Measurements from ENCODE around the gene OR2L13. TPM values are rescaled to one million over a fixed set of nuclear protein-coding genes. Genes with fewer than 3 reads are reported as not detected.

OR2L13 gene
- total RNA-seq, 1 experiment from 2014 or later: not detected

- Histone ChIP-seq H3K4me1 (ENCODE audit: control insufficient read depth, insufficient read depth, low read length) (no peaks in the 10 kb centered on the region), H3K36me3 (ENCODE audit: control insufficient read depth, insufficient read depth, low read length) (no peaks in the 10 kb centered on the region), H3K9me3 (ENCODE audit: control insufficient read depth, insufficient read depth, low read depth, low read length) (0 out of 2 replicates have a peak, but pooled peaks cover 9% of the 10 kb centered on the region), H3K27ac (ENCODE audit: low read length) (no peak overlapping the region), H3K27me3 (ENCODE audit: control insufficient read depth, insufficient read depth, low read length) (no peaks in the 10 kb centered on the region), H3K4me3 (ENCODE audit: low read depth in 2 of 2, low read length in 2 of 2) (no peak overlapping the region)
- TF ChIP-seq TCF7L2 (IDR thresholded peaks at IDR 0.05; ENCODE audit: low read depth, low read length) (no peak), REST (IDR thresholded peaks at IDR 0.05; ENCODE audit: insufficient read depth in 1 of 2, low read depth in 2 of 2, low read length in 1 of 2) (no peak), POLR2AphosphoS5 (IDR thresholded peaks at IDR 0.05; ENCODE audit: low read depth, low read length) (no peak), CTCF (IDR thresholded peaks at IDR 0.05) (no peak), SIN3A (IDR thresholded peaks at IDR 0.05; ENCODE audit: borderline replicate concordance, insufficient read depth, low read depth, low read length) (no peak)
- ChIA-PET POLR2A (no interaction called here), CTCF (no interaction called here)
- intact Hi-C loops (cut with micrococcal nuclease; ENCODE audit: unreplicated experiment) (no loop called here), in situ Hi-C loops (cut with HindIII; ENCODE audit: low pct_unique_long_range_greater_than_20kb, low sequenced_read_pairs) (no loop called here)
- no peak for DNase-seq (ENCODE audit: low read depth, low spot score)
- no peak for ATAC-seq
- no TSS peak for BruUV-seq (replicated peaks)
These were observed 16.2 kb downstream of the OR2L13 start for GRCh38 chr1:248111157-248111556.

- Histone ChIP-seq H3K4me1 (ENCODE audit: control insufficient read depth, insufficient read depth, low read length) (no peaks in the 10 kb centered on the region), H3K36me3 (ENCODE audit: control insufficient read depth, insufficient read depth, low read length) (no peaks in the 10 kb centered on the region), H3K9me3 (ENCODE audit: control insufficient read depth, insufficient read depth, low read depth, low read length) (0 out of 2 replicates have a peak, but pooled peaks cover 5% of the 10 kb centered on the region), H3K4me3 (ENCODE audit: low read depth in 2 of 2, low read length in 2 of 2) (no peak overlapping the region), H3K27ac (ENCODE audit: low read length) (no peak overlapping the region), H3K27me3 (ENCODE audit: control insufficient read depth, insufficient read depth, low read length) (no peaks in the 10 kb centered on the region)
- ChIA-PET POLR2A (no interaction called here), CTCF (no interaction called here)
- in situ Hi-C loops (cut with HindIII; ENCODE audit: low pct_unique_long_range_greater_than_20kb, low sequenced_read_pairs) (no loop called here), intact Hi-C loops (cut with micrococcal nuclease; ENCODE audit: unreplicated experiment) (no loop called here)
- no peak for DNase-seq (ENCODE audit: low read depth, low spot score)
- no TSS peak for BruUV-seq (replicated peaks)
- TF ChIP-seq SIN3A (IDR thresholded peaks at IDR 0.05; ENCODE audit: borderline replicate concordance, insufficient read depth, low read depth, low read length) (no peak), POLR2AphosphoS5 (IDR thresholded peaks at IDR 0.05; ENCODE audit: low read depth, low read length) (no peak), CTCF (IDR thresholded peaks at IDR 0.05) (no peak), TCF7L2 (IDR thresholded peaks at IDR 0.05; ENCODE audit: low read depth, low read length) (no peak), REST (IDR thresholded peaks at IDR 0.05; ENCODE audit: insufficient read depth in 1 of 2, low read depth in 2 of 2, low read length in 1 of 2) (no peak)
- no peak for ATAC-seq
These were observed 19.9 kb downstream of the OR2L13 start for GRCh38 chr1:248114890-248115289.

All from Panc1 (cell line).